HEK293 (cell line): ENCODE data around the gene DCHS1.

Source experiments
- CTCF ChIA-PET: fragments of 350-600 bp; formaldehyde crosslinking; extraction: SDS; loops from one replicate; lab custom pipeline; 2021; ENCODE audit warnings: antibody characterized with exemption; lab: Yijun Ruan, JAX
- POLR2A ChIA-PET: fragments of 300-600 bp; formaldehyde crosslinking; extraction: SDS; loops from one replicate; lab custom pipeline; 2020; ENCODE audit warnings: antibody characterized with exemption, inconsistent platforms; lab: Yijun Ruan, JAX
- H3K27ac ChIP-seq: fragments of 200-500 bp; sonication (Bioruptor generic); 2 replicates; pipeline ENCODE4 v1.5.1; 2014; ENCODE audit warnings: low read depth, low read length, control low read depth, inconsistent platforms; ENCODE audit errors: extremely low read depth
- H3K36me3 ChIP-seq, 2 experiments: fragments of 200-500 bp in 1 of 2; sonication (Bioruptor generic) in 1 of 2; 1 replicate in 1 of 2; 2 replicates in 1 of 2; pipeline ENCODE4 v1.5.1; 2014 to 2017; ENCODE audit warnings: inconsistent platforms in 2 of 2, low read length in 2 of 2; ENCODE audit not compliant: control insufficient read depth in 2 of 2, insufficient read depth in 1 of 2
- H3K4me1 ChIP-seq: fragments of 200-500 bp; sonication (Bioruptor generic); 2 replicates; pipeline ENCODE4 v1.5.1; 2014; ENCODE audit warnings: mild to moderate bottlenecking, low read length, inconsistent platforms; ENCODE audit not compliant: control insufficient read depth, insufficient read depth
- H3K4me3 ChIP-seq: 2 replicates; pipeline ENCODE4 v1.5.1; 2011; ENCODE audit warnings: low read depth, mild to moderate bottlenecking, control low read depth, low read length, moderate library complexity
- H3K9me3 ChIP-seq: fragments of 200-500 bp; sonication (Bioruptor generic); 2 replicates; pipeline ENCODE4 v1.5.1; 2014; ENCODE audit warnings: low read depth, low read length, inconsistent platforms; ENCODE audit not compliant: control insufficient read depth, insufficient read depth
- GLI4 ChIP-seq: fragments of 450-650 bp; formaldehyde crosslinking; IDR thresholded peaks from 2 replicates; pipeline ENCODE4 v1.5.1; 2016; ENCODE audit warnings: missing biosample characterization, missing genetic modification characterization
- KLF1 ChIP-seq: fragments of 450-650 bp; formaldehyde crosslinking; IDR thresholded peaks from 2 replicates; pipeline ENCODE4 v1.5.1; 2016; ENCODE audit warnings: missing biosample characterization, missing genetic modification characterization
- PATZ1 ChIP-seq: fragments of 450-650 bp; formaldehyde crosslinking; IDR thresholded peaks from 2 replicates; pipeline ENCODE4 v1.5.1; 2016; ENCODE audit warnings: missing biosample characterization, missing genetic modification characterization
- PRDM10 ChIP-seq: fragments of 450-650 bp; formaldehyde crosslinking; IDR thresholded peaks from 2 replicates; pipeline ENCODE4 v1.5.1; 2016; ENCODE audit warnings: missing biosample characterization, missing genetic modification characterization
- SP7 ChIP-seq: fragments of 450-650 bp; formaldehyde crosslinking; IDR thresholded peaks from 2 replicates; pipeline ENCODE4 v1.5.1; 2016; ENCODE audit warnings: missing biosample characterization, missing genetic modification characterization
- ZBTB11 ChIP-seq: fragments of 450-650 bp; formaldehyde crosslinking; conservative IDR thresholded peaks from 2 replicates; pipeline ENCODE4 v1.5.1; 2016; ENCODE audit warnings: low read depth, missing biosample characterization, missing genetic modification characterization
- ZBTB17 ChIP-seq: fragments of 450-650 bp; formaldehyde crosslinking; IDR thresholded peaks from 2 replicates; pipeline ENCODE4 v1.5.1; 2016; ENCODE audit warnings: missing biosample characterization, missing genetic modification characterization
- ZBTB20 ChIP-seq: fragments of 450-650 bp; formaldehyde crosslinking; IDR thresholded peaks from 2 replicates; pipeline ENCODE4 v1.5.1; 2016; ENCODE audit warnings: missing biosample characterization, missing genetic modification characterization
- ZBTB48 ChIP-seq: fragments of 450-650 bp; formaldehyde crosslinking; IDR thresholded peaks from 2 replicates; pipeline ENCODE4 v1.5.1; 2016; ENCODE audit warnings: missing biosample characterization, missing genetic modification characterization
- ZBTB49 ChIP-seq: fragments of 450-650 bp; formaldehyde crosslinking; IDR thresholded peaks from 2 replicates; pipeline ENCODE4 v1.5.1; 2016; ENCODE audit warnings: missing biosample characterization, missing genetic modification characterization, low read depth
- ZNF132 ChIP-seq: fragments of 450-650 bp; formaldehyde crosslinking; IDR thresholded peaks from 2 replicates; pipeline ENCODE4 v1.5.1; 2017; ENCODE audit warnings: missing biosample characterization, missing genetic modification characterization, borderline replicate concordance
- ZNF140 ChIP-seq: fragments of 450-650 bp; formaldehyde crosslinking; IDR thresholded peaks from 2 replicates; pipeline ENCODE4 v1.5.1; 2016; ENCODE audit warnings: missing biosample characterization, missing genetic modification characterization
- ZNF18 ChIP-seq: fragments of 450-650 bp; formaldehyde crosslinking; IDR thresholded peaks from 2 replicates; pipeline ENCODE4 v1.5.1; 2016; ENCODE audit warnings: missing biosample characterization, missing genetic modification characterization
- ZNF341 ChIP-seq: fragments of 450-650 bp; formaldehyde crosslinking; IDR thresholded peaks from 2 replicates; pipeline ENCODE4; 2016; ENCODE audit warnings: low read depth, missing biosample characterization, missing genetic modification characterization
- ZNF398 ChIP-seq: fragments of 450-650 bp; formaldehyde crosslinking; IDR thresholded peaks from 2 replicates; pipeline ENCODE4 v1.5.1; 2017; ENCODE audit warnings: missing biosample characterization, missing genetic modification characterization
- ZNF548 ChIP-seq: fragments of 450-650 bp; formaldehyde crosslinking; IDR thresholded peaks from 2 replicates; pipeline ENCODE4 v1.5.1; 2016; ENCODE audit warnings: missing biosample characterization, missing genetic modification characterization
- ZNF610 ChIP-seq: fragments of 450-650 bp; formaldehyde crosslinking; IDR thresholded peaks from 2 replicates; pipeline ENCODE4 v1.5.1; 2016; ENCODE audit warnings: missing biosample characterization, missing genetic modification characterization, borderline replicate concordance
- ZNF629 ChIP-seq: fragments of 450-650 bp; formaldehyde crosslinking; IDR thresholded peaks from 2 replicates; pipeline ENCODE4 v1.5.1; 2017; ENCODE audit warnings: missing biosample characterization, missing genetic modification characterization

Gene DCHS1

GRCh38 chr11:6619004-6619745, 36.4 kb downstream of the DCHS1 start, which contains the start of gene TPP1 (continued):
- peak; percentile 93 for TF ChIP-seq PRDM10
- peak; percentile 58 for TF ChIP-seq ZBTB11
- TF ChIP-seq ZBTB48: 0 out of 2 replicates have a peak, but pooled peaks have one; percentile 36
- TF ChIP-seq ZBTB20 (tag by site-specific recombination): no peak
- TF ChIP-seq ZBTB49: no peak
- no peak for TF ChIP-seq GLI4 (tag by site-specific recombination)
- TF ChIP-seq ZNF629 (tag by site-specific recombination): 0 out of 2 replicates have a peak, but pooled peaks have one; percentile 50
- peak; percentile 41 for TF ChIP-seq SP7 (tag by site-specific recombination)
- peak; percentile 75 for TF ChIP-seq PATZ1 (tag by site-specific recombination)
- peak; percentile 70 for TF ChIP-seq KLF1 (tag by site-specific recombination)
- TF ChIP-seq ZNF610: no peak

- peaks cover 0 to 38% of the 10 kb centered on the region in 2 experiments; a peak in 1 of 3 replicates for H3K36me3 ChIP-seq
- ChIA-PET CTCF (interaction anchor here (0.6 to 1.3 kb wide), 6 partner anchors 11 to 463 kb away, joined by 3 to 7 read pairs (median 4); partner anchors contain the start of gene MRPL17), POLR2A (interaction anchor here (0.9 to 2.5 kb wide), 8 partner anchors 7 to 137 kb away, joined by 3 to 14 read pairs (median 4); partner anchors contain the start of genes ARFIP2, MRPL17 and TIMM10B)
- H3K27ac ChIP-seq: no peak overlapping the region
- peak overlapping the region; percentile 78 for H3K4me3 ChIP-seq
- 0 out of 2 replicates have a peak, but pooled peaks cover 4% of the 10 kb centered on the region for H3K4me1 ChIP-seq
- no peaks in the 10 kb centered on the region for H3K9me3 ChIP-seq
- TF ChIP-seq ZNF548 (tag by site-specific recombination) (no peak), ZNF140 (tag by site-specific recombination) (no peak), ZBTB17 (0 out of 2 replicates have a peak, but pooled peaks have one; percentile 13), ZNF398 (tag by site-specific recombination) (peak; percentile 64), ZNF18 (tag by site-specific recombination) (0 out of 2 replicates have a peak, but pooled peaks have one; percentile 37), ZNF341 (tag by site-specific recombination) (peak; percentile 39), ZNF132 (tag by site-specific recombination) (no peak)
Observed at GRCh38 chr11:6618117-6619003, 37.2 kb downstream of the DCHS1 start.
